H9 (cell line): Measurements from ENCODE around the gene LASP1NB.

Experiments used
- DNase-seq: peaks from one replicate; pipeline ENCODE4 v3.0.0-alpha.2; 2017
- H2AFZ ChIP-seq: one replicate; pipeline ENCODE4 v1.6.1; 2013; ENCODE audit warnings: mild to moderate bottlenecking, low read length, control low read depth, moderate library complexity
- H2AK5ac ChIP-seq: 2 replicates; pipeline ENCODE4 v1.6.1; 2013; ENCODE audit warnings: low read length, control low read depth, mixed read lengths; ENCODE audit not compliant: insufficient read length
- H2BK120ac ChIP-seq: one replicate; pipeline ENCODE4 v1.6.1; 2013; ENCODE audit warnings: low read depth, mild to moderate bottlenecking, low read length, control low read depth, inconsistent platforms; ENCODE audit not compliant: poor library complexity, severe bottlenecking
- H2BK12ac ChIP-seq: 2 replicates; pipeline ENCODE4 v1.6.1; 2013; ENCODE audit warnings: low read length, control low read depth, mixed read lengths, low read depth; ENCODE audit not compliant: insufficient read length
- H2BK15ac ChIP-seq: 2 replicates; pipeline ENCODE4 v1.6.1; 2013; ENCODE audit warnings: low read depth, low read length, control low read depth
- H2BK20ac ChIP-seq: one replicate; pipeline ENCODE4 v1.6.1; 2013; ENCODE audit warnings: low read depth, mild to moderate bottlenecking, low read length, control low read depth, inconsistent platforms; ENCODE audit not compliant: poor library complexity, severe bottlenecking
- H2BK5ac ChIP-seq: 2 replicates; pipeline ENCODE4 v1.6.1; 2013; ENCODE audit warnings: low read length, control low read depth, mixed read lengths; ENCODE audit not compliant: insufficient read length
- H3K14ac ChIP-seq: 2 replicates; pipeline ENCODE4 v1.6.1; 2013; ENCODE audit warnings: low read length, control low read depth; ENCODE audit not compliant: insufficient read depth
- H3K18ac ChIP-seq: 2 replicates; pipeline ENCODE4 v1.6.1; 2013; ENCODE audit warnings: low read depth, mild to moderate bottlenecking, mixed read lengths, low read length, control low read depth; ENCODE audit not compliant: insufficient read length
- H3K23ac ChIP-seq: 2 replicates; pipeline ENCODE4 v1.6.1; 2013; ENCODE audit warnings: low read length, control low read depth, mixed read lengths, low read depth; ENCODE audit not compliant: insufficient read length
- H3K23me2 ChIP-seq: 2 replicates; pipeline ENCODE4 v1.6.1; 2013; ENCODE audit warnings: low read depth, mild to moderate bottlenecking, mixed read lengths, low read length, control low read depth; ENCODE audit not compliant: insufficient read length, poor library complexity, severe bottlenecking
- H3K27ac ChIP-seq: 2 replicates; pipeline ENCODE4 v1.5.1; 2013; ENCODE audit warnings: low read length, control low read depth, mixed read lengths, low read depth; ENCODE audit not compliant: insufficient read length
- H3K27me3 ChIP-seq: 2 replicates; pipeline ENCODE4 v1.6.1; 2013; ENCODE audit warnings: low read length, control low read depth, inconsistent platforms; ENCODE audit not compliant: insufficient read depth
- H3K4ac ChIP-seq: 2 replicates; pipeline ENCODE4 v1.6.1; 2013; ENCODE audit warnings: low read depth, mild to moderate bottlenecking, control low read depth, inconsistent platforms, low read length, moderate library complexity
- H3K4me1 ChIP-seq: 2 replicates; pipeline ENCODE4 v1.6.1; 2013; ENCODE audit warnings: low read length, control low read depth, inconsistent platforms; ENCODE audit not compliant: insufficient read depth
- H3K4me2 ChIP-seq: 2 replicates; pipeline ENCODE4 v1.6.1; 2013; ENCODE audit warnings: low read length, control low read depth, mixed read lengths; ENCODE audit not compliant: insufficient read length, insufficient read depth
- H3K56ac ChIP-seq: 2 replicates; pipeline ENCODE4 v1.6.1; 2013; ENCODE audit warnings: low read depth, mild to moderate bottlenecking, mixed read lengths, low read length, control low read depth; ENCODE audit not compliant: insufficient read length
- H3K79me1 ChIP-seq: 2 replicates; pipeline ENCODE4 v1.6.1; 2013; ENCODE audit warnings: low read depth, mild to moderate bottlenecking, moderate library complexity, low read length, control low read depth, inconsistent platforms; ENCODE audit not compliant: insufficient read depth, poor library complexity, severe bottlenecking
- H3K79me2 ChIP-seq: 2 replicates; pipeline ENCODE4 v1.6.1; 2013; ENCODE audit warnings: low read length, control low read depth, inconsistent platforms; ENCODE audit not compliant: insufficient read depth
- H3K9ac ChIP-seq: 2 replicates; pipeline ENCODE4 v1.6.1; 2013; ENCODE audit warnings: low read length, control low read depth, mixed read lengths; ENCODE audit not compliant: insufficient read length; ENCODE audit errors: extremely low read depth
- H3K9me3 ChIP-seq: one replicate; pipeline ENCODE4 v1.6.1; 2013; ENCODE audit warnings: low read depth, low read length, inconsistent platforms; ENCODE audit not compliant: control insufficient read depth
- H3T11ph ChIP-seq: one replicate; pipeline ENCODE4 v1.6.1; 2013; ENCODE audit warnings: mild to moderate bottlenecking, low read length, control low read depth, inconsistent platforms
- H4K20me1 ChIP-seq: one replicate; pipeline ENCODE4 v1.6.1; 2013; ENCODE audit not compliant: control insufficient read depth, insufficient read length, insufficient read depth
- H4K5ac ChIP-seq: 2 replicates; pipeline ENCODE4 v1.6.1; 2013; ENCODE audit warnings: low read depth, mild to moderate bottlenecking, mixed read lengths, low read length, control low read depth; ENCODE audit not compliant: insufficient read length
- H4K8ac ChIP-seq: replicated peaks from 2 replicates; pipeline ENCODE4 v1.6.1; 2013; ENCODE audit warnings: low read length, control low read depth, mixed read lengths, low read depth; ENCODE audit not compliant: insufficient read length
- H4K91ac ChIP-seq: 2 replicates; pipeline ENCODE4 v1.6.1; 2013; ENCODE audit warnings: low read depth, mild to moderate bottlenecking, moderate library complexity, mixed read lengths, low read length, control low read depth; ENCODE audit not compliant: insufficient read length
- H3K27ac Mint-ChIP-seq, 3 experiments: 2 replicates in 2 of 3; 3 replicates in 1 of 3; pipeline ENCODE4 v1.8.0; 2020 to 2021; ENCODE audit warnings: mixed read lengths in 3 of 3, mild to moderate bottlenecking in 1 of 3, moderate library complexity in 1 of 3
- H3K27me3 Mint-ChIP-seq: 2 replicates; pipeline ENCODE4 v1.8.0; 2021; ENCODE audit warnings: low read depth, mild to moderate bottlenecking, moderate library complexity, mixed read lengths
- H3K36me3 Mint-ChIP-seq, 3 experiments: 2 replicates in 2 of 3; 3 replicates in 1 of 3; pipeline ENCODE4 v1.8.0; 2020 to 2021; ENCODE audit warnings: low read depth in 3 of 3, mixed read lengths in 3 of 3; ENCODE audit not compliant: insufficient read depth in 1 of 3
- H3K4me1 Mint-ChIP-seq, 2 experiments: 2 replicates each; pipeline ENCODE4 v1.8.0; 2020; ENCODE audit warnings: mixed read lengths in 2 of 2
- H3K4me3 Mint-ChIP-seq, 2 experiments: 2 replicates in 1 of 2; 3 replicates in 1 of 2; pipeline ENCODE4 v1.8.0; 2020 to 2021; ENCODE audit warnings: mild to moderate bottlenecking in 2 of 2, mixed read lengths in 2 of 2, moderate library complexity in 1 of 2
- H3K9me3 Mint-ChIP-seq, 2 experiments: 2 replicates in 1 of 2; 3 replicates in 1 of 2; pipeline ENCODE4 v1.8.0; 2020; ENCODE audit warnings: mild to moderate bottlenecking in 2 of 2, mixed read lengths in 2 of 2, moderate library complexity in 1 of 2
- WGBS: extraction: QIAGEN DNeasy Blood & Tissue Kit; methylation state at CpG from one replicate; pipeline ENCODE4 v1.1.7; 2013; ENCODE audit warnings: missing lambda C conversion rate, low lambda C conversion rate, mixed read lengths; ENCODE audit not compliant: insufficient read length; ENCODE audit errors: extremely low coverage; 5-methylcytosine and 5-hydroxymethylcytosine counted together
- TF ChIP-seq, protein P1 (sequence below): fragments of 200-600 bp; sonication (generic); conservative IDR thresholded peaks from 3 replicates; pipeline ENCODE4 v1.8.0; 2021; ENCODE audit warnings: antibody characterized with exemption, mild to moderate bottlenecking

LASP1NB gene

DNA sequence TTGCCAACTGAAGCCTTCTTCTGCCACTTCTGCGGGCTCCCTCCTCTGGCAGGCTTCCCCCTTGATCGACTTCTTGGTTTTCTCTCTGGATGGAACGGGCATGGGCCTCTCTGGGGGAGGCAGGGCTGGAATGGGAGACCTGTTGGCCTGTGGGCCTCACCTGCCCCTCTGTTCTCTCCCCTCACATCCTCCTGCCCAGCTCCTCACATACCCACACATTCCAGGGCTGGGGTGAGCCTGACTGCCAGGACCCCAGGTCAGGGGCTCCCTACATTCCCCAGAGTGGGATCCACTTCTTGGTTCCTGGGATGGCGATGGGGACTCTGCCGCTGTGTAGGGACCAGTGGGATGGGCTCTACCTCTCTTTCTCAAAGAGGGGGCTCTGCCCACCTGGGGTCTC, 6.5 kb upstream of the LASP1NB start:
- Histone ChIP-seq H3K56ac (no peak overlapping the region), H4K20me1 (no peaks in the 10 kb centered on the region), H3K23me2 (no peaks in the 10 kb centered on the region), H4K91ac (no peak overlapping the region), H3K79me1 (no peaks in the 10 kb centered on the region), H2BK12ac (no peak overlapping the region), H3K79me2 (no peaks in the 10 kb centered on the region), H3K27ac (no peak overlapping the region), H3K4ac (no peak overlapping the region), H4K8ac (no peak overlapping the region), H4K5ac (no peak overlapping the region), H2BK15ac (no peak overlapping the region), H2AFZ (no peak overlapping the region), H3K23ac (no peak overlapping the region), H3K4me2 (no peak overlapping the region), H3T11ph (no peak overlapping the region), H2AK5ac (no peak overlapping the region), H3K18ac (no peak overlapping the region), H2BK5ac (no peak overlapping the region), H3K9ac (no peak overlapping the region), H3K4me1 (no peaks in the 10 kb centered on the region), H2BK20ac (no peak overlapping the region), H3K9me3 (no peaks in the 10 kb centered on the region), H2BK120ac (no peak overlapping the region), H3K27me3 (no peaks in the 10 kb centered on the region), H3K14ac (no peak overlapping the region)
- Mint-ChIP-seq H3K4me1 (peaks cover 13 to 21% of the 10 kb centered on the region in 2 experiments), H3K36me3 (peaks cover 21 to 56% (median 48%) of the 10 kb centered on the region in 3 experiments), H3K27ac (peak overlapping the region in 1 of 3 experiments; percentile 70; a peak in 1 of 7 replicates), H3K27me3 (no peaks in the 10 kb centered on the region; the same call in 1 of the 2 replicates), H3K9me3 (no peaks in the 10 kb centered on the region), H3K4me3 (no peak overlapping the region; a peak in 1 of 5 replicates)
- no CpG with 5 or more reads among the region's 5 CpGs for WGBS
- no peak for DNase-seq
- TF ChIP-seq, protein P1, sequence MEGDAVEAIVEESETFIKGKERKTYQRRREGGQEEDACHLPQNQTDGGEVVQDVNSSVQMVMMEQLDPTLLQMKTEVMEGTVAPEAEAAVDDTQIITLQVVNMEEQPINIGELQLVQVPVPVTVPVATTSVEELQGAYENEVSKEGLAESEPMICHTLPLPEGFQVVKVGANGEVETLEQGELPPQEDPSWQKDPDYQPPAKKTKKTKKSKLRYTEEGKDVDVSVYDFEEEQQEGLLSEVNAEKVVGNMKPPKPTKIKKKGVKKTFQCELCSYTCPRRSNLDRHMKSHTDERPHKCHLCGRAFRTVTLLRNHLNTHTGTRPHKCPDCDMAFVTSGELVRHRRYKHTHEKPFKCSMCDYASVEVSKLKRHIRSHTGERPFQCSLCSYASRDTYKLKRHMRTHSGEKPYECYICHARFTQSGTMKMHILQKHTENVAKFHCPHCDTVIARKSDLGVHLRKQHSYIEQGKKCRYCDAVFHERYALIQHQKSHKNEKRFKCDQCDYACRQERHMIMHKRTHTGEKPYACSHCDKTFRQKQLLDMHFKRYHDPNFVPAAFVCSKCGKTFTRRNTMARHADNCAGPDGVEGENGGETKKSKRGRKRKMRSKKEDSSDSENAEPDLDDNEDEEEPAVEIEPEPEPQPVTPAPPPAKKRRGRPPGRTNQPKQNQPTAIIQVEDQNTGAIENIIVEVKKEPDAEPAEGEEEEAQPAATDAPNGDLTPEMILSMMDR, result no peak
